OCI-LY3 (cell line): ENCODE data around the gene SLAMF6.
"Not testable (repeated sequence)": the region's sequence is repeated elsewhere in the genome, so short reads cannot be mapped to it uniquely, and the experiment has no call there.

Source experiments
- H2AFZ ChIP-seq: fragments of 200-600, 300-600 bp; shearing (Covaris generic); 2 replicates; pipeline ENCODE4 v1.6.0; 2014; ENCODE audit warnings: antibody characterized with exemption, low read depth, low read length
- H3K27ac ChIP-seq: fragments of 200-600, 300-600 bp; sonication (generic); 2 replicates; pipeline ENCODE4 v1.5.1; 2014; ENCODE audit warnings: mild to moderate bottlenecking, low read length, moderate library complexity, mixed read lengths
- H3K27me3 ChIP-seq: fragments of 200-600, 300-600 bp; sonication (generic); 2 replicates; pipeline ENCODE4 v1.6.1; 2014; ENCODE audit warnings: low read depth, low read length, mixed read lengths
- H3K36me3 ChIP-seq: fragments of 200-600, 300-600 bp; sonication (generic); replicated peaks from 2 replicates; pipeline ENCODE3; 2014; ENCODE audit warnings: low read depth, low read length, mixed read lengths
- H3K4me1 ChIP-seq: fragments of 300-600, 200-600 bp; sonication (generic); 2 replicates; pipeline ENCODE4 v1.6.1; 2014; ENCODE audit warnings: low read length, mixed read lengths
- H3K4me2 ChIP-seq: fragments of 200-600, 300-600 bp; sonication (generic); 2 replicates; pipeline ENCODE4 v1.6.1; 2014; ENCODE audit warnings: low read length, mixed read lengths
- H3K4me3 ChIP-seq: fragments of 300-600, 200-600 bp; sonication (generic); 2 replicates; pipeline ENCODE4 v1.5.1; 2014; ENCODE audit warnings: antibody characterized with exemption, mild to moderate bottlenecking, low read length, moderate library complexity
- H3K79me2 ChIP-seq: fragments of 300-600, 200-600 bp; shearing (Covaris generic); 2 replicates; pipeline ENCODE4 v1.6.1; 2014; ENCODE audit warnings: mild to moderate bottlenecking, low read length, mixed read lengths
- H3K9ac ChIP-seq: fragments of 300-600, 200-600 bp; shearing (Covaris generic); 2 replicates; pipeline ENCODE4 v1.6.0; 2014; ENCODE audit warnings: mild to moderate bottlenecking, low read length, moderate library complexity
- H3K9me3 ChIP-seq: fragments of 200-600, 300-600 bp; shearing (Covaris generic); 2 replicates; pipeline ENCODE4 v1.6.1; 2014; ENCODE audit warnings: low read length, mixed read lengths; ENCODE audit not compliant: insufficient read depth
- H4K20me1 ChIP-seq: fragments of 200-600, 300-600 bp; sonication (generic); 2 replicates; pipeline ENCODE4 v1.6.1; 2016; ENCODE audit warnings: low read length, mixed read lengths; ENCODE audit not compliant: insufficient read depth
- EZH2phosphoT487 ChIP-seq: fragments of 200-600 bp; shearing (Covaris generic); IDR thresholded peaks from 2 replicates; pipeline ENCODE4 v1.6.1; 2018; ENCODE audit warnings: antibody characterized with exemption, mixed run types, low read depth
- TF ChIP-seq, protein P1 (sequence below): fragments of 200-600, 300-600 bp; sonication (generic); IDR thresholded peaks from 2 replicates; pipeline ENCODE4 v1.5.1; 2014; ENCODE audit warnings: antibody characterized with exemption, low read length, low read depth

SLAMF6 gene

DNA sequence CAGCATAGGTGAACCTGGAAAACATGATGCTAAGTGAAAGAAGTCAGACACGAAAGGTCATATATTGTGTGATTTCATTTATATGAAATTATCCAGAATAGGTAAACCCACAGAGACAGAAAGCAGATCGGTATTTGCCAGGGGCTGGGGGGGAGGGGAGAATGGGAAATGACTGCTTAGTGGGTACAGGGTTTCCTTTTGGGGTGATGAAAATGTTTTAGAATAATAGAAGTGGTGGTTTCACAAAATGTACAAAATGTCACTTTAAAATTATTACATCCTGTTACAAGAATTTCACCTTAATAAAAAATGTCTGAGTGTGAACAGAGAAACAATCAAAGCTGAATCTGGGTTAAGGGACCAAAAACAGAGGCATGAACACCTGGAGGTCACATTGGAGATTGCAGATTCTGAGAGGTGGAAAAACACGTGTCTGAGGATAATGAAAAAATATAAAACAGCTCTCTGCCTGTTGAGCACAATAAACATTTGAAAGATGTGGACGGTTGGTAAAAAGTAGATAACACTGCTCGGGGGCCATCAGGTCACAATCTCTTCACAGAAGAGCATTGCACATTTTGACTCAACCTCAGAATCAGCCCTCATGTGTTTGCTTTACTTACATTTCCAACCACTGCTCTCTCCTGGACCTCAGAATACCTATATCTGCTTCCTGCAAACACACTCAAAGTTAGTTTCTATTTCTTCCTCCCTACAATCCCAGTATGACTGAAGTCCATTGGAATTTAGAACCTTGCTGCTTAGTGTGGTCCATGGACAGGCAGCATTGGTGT lies 3.2 kb downstream of the SLAMF6 start:
- peak overlapping the region; percentile 30; the same call in 1 of the 2 replicates for H2AFZ ChIP-seq
- H3K79me2 ChIP-seq = no peaks in the 10 kb centered on the region
- H3K9ac ChIP-seq = no peak overlapping the region
- no peaks in the 10 kb centered on the region for H3K27me3 ChIP-seq
- TF ChIP-seq, protein P1, sequence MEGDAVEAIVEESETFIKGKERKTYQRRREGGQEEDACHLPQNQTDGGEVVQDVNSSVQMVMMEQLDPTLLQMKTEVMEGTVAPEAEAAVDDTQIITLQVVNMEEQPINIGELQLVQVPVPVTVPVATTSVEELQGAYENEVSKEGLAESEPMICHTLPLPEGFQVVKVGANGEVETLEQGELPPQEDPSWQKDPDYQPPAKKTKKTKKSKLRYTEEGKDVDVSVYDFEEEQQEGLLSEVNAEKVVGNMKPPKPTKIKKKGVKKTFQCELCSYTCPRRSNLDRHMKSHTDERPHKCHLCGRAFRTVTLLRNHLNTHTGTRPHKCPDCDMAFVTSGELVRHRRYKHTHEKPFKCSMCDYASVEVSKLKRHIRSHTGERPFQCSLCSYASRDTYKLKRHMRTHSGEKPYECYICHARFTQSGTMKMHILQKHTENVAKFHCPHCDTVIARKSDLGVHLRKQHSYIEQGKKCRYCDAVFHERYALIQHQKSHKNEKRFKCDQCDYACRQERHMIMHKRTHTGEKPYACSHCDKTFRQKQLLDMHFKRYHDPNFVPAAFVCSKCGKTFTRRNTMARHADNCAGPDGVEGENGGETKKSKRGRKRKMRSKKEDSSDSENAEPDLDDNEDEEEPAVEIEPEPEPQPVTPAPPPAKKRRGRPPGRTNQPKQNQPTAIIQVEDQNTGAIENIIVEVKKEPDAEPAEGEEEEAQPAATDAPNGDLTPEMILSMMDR = no peak
- no peak for TF ChIP-seq EZH2phosphoT487
- peak overlapping the region; percentile 18 for H3K4me2 ChIP-seq
- H3K9me3 ChIP-seq = no peaks in the 10 kb centered on the region
- H3K4me1 ChIP-seq = peaks cover 12% of the 10 kb centered on the region
- no peaks in the 10 kb centered on the region for H3K36me3 ChIP-seq
- no peaks in the 10 kb centered on the region for H4K20me1 ChIP-seq
- no peak overlapping the region for H3K27ac ChIP-seq
- H3K4me3 ChIP-seq = no peak overlapping the region

DNA sequence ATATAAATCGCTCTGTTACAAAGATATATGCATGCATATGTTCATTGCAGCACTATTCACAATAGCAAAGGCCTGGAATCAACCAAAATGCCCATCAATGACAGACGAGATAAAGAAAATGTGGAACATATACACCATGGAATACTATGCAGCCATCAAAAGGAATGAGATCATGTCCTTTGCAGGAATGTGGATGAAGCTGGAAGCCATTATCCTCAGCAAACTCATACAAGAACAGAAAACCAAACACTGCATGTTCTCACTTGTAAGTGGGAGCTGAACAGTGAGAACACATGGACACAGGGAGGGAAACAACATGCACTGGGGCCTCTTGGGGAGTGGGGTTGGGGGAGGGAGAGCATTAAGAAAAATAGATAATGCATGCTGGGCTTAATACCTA lies 5.5 kb downstream of the SLAMF6 start:
- not testable (repeated sequence) for H3K27ac ChIP-seq, H2AFZ ChIP-seq, H3K79me2 ChIP-seq, H3K4me3 ChIP-seq, H3K9ac ChIP-seq, H4K20me1 ChIP-seq, H3K36me3 ChIP-seq, H3K27me3 ChIP-seq, H3K4me2 ChIP-seq, H3K9me3 ChIP-seq
- H3K4me1 ChIP-seq = peaks cover 12% of the 10 kb centered on the region

GRCh38 chr1:160515908-160516307 lies 7.1 kb downstream of the SLAMF6 start:
- not testable (repeated sequence) for H3K79me2 ChIP-seq, H3K27me3 ChIP-seq, H3K9ac ChIP-seq, H3K4me2 ChIP-seq, H3K27ac ChIP-seq, H3K36me3 ChIP-seq, H3K4me3 ChIP-seq, H2AFZ ChIP-seq, H4K20me1 ChIP-seq, H3K9me3 ChIP-seq
- H3K4me1 ChIP-seq = peaks cover 12% of the 10 kb centered on the region

GRCh38 chr1:160504651-160505050 lies 18.4 kb downstream of the SLAMF6 start:
- Histone ChIP-seq H3K9me3 (peaks cover 6% of the 10 kb centered on the region; the same call in 1 of the 2 replicates), H3K27me3 (no peaks in the 10 kb centered on the region), H3K4me3 (no peak overlapping the region), H3K36me3 (no peaks in the 10 kb centered on the region), H3K4me1 (no peaks in the 10 kb centered on the region), H2AFZ (no peak overlapping the region), H3K79me2 (no peaks in the 10 kb centered on the region), H3K9ac (no peak overlapping the region), H4K20me1 (no peaks in the 10 kb centered on the region), H3K27ac (no peak overlapping the region), H3K4me2 (no peak overlapping the region)
- TF ChIP-seq EZH2phosphoT487 = no peak
- TF ChIP-seq, protein P1 = no peak

DNA sequence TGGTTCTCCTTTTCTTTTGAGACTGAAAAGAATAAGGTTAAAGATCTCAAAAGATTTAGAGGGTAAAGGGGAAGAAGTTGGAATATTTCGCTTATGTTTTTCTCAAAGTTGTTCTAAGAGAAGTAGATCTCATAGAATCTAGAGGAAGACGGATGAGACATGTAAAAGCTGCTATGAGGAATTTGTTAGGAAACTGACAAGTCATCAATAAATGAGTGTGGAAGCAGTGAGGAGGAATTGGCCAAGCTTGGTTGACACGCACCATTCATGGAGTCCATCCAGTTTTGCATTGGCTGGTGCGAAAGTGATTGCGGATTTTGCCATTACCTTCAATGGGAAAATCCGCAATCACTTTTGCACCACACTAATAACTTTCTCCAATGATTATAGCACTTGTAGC lies 20.0 kb downstream of the SLAMF6 start:
- H3K9ac ChIP-seq = no peak overlapping the region
- no peaks in the 10 kb centered on the region for H3K4me1 ChIP-seq
- H3K4me2 ChIP-seq = no peak overlapping the region
- H3K27ac ChIP-seq = no peak overlapping the region
- no peaks in the 10 kb centered on the region for H4K20me1 ChIP-seq
- H3K4me3 ChIP-seq = no peak overlapping the region
- H3K9me3 ChIP-seq = peaks cover 12% of the 10 kb centered on the region; the same call in 1 of the 2 replicates
- H3K79me2 ChIP-seq = no peaks in the 10 kb centered on the region
- TF ChIP-seq, protein P1 = no peak
- TF ChIP-seq EZH2phosphoT487 = no peak
- H3K36me3 ChIP-seq = no peaks in the 10 kb centered on the region
- H2AFZ ChIP-seq = no peak overlapping the region
- no peaks in the 10 kb centered on the region for H3K27me3 ChIP-seq
